Measurements from ENCODE around the gene SLFN12L.
"Not testable (repeated sequence)": the region's sequence is repeated elsewhere in the genome, so short reads cannot be mapped to it uniquely, and the experiment has no call there.

Gene SLFN12L

GRCh38 chr17:35537601-35538141, at the start of gene SLFN12L:
Gene SLFN12L, minus strand, starts transcription at chr17:35537678. Its CDS starts 15,314 bp downstream, at chr17:35522364.
- DNase-seq = no peak

GRCh38 chr17:35586569-35587073, 49.1 kb upstream of the SLFN12L start:
- DNase-seq = no peak

- no peak for DNase-seq
Measured at GRCh38 chr17:35584061-35584460, 46.6 kb upstream of the SLFN12L start.

- DNase-seq = peak in 1 of 2 experiments; percentile 51
Measured at GRCh38 chr17:35578929-35579432, 41.5 kb upstream of the SLFN12L start.

GRCh38 chr17:35578197-35578928, 40.9 kb upstream of the SLFN12L start, which contains the start of gene PEX12:
Gene PEX12, minus strand, starts transcription at chr17:35578571. Its CDS starts 550 bp downstream, at chr17:35578021.
- peak; percentile 51 to 84 for DNase-seq

GRCh38 chr17:35577830-35578196, 40.3 kb upstream of the SLFN12L start:
- no peak for DNase-seq

GRCh38 chr17:35575759-35576158, 38.3 kb upstream of the SLFN12L start:
- DNase-seq = no peak

GRCh38 chr17:35569405-35569804, 31.9 kb upstream of the SLFN12L start:
- DNase-seq = no peak

- no peak for DNase-seq
Measured at GRCh38 chr17:35568561-35568960, 31.1 kb upstream of the SLFN12L start.

- DNase-seq = no peak
Measured at GRCh38 chr17:35566968-35567367, 29.5 kb upstream of the SLFN12L start.

- DNase-seq = not testable (repeated sequence)
Measured at GRCh38 chr17:35563181-35563580, 25.7 kb upstream of the SLFN12L start.

GRCh38 chr17:35560703-35561102, 23.2 kb upstream of the SLFN12L start, which contains the start of gene SLFN14:
Gene SLFN14, minus strand, starts transcription at chr17:35560819. Its CDS starts 2,757 bp downstream, at chr17:35558062.
- DNase-seq = no peak

- no peak for DNase-seq
Measured at GRCh38 chr17:35559495-35560210, 22.2 kb upstream of the SLFN12L start.

GRCh38 chr17:35557353-35557752, 19.9 kb upstream of the SLFN12L start:
- no peak for DNase-seq

GRCh38 chr17:35555691-35556090, 18.2 kb upstream of the SLFN12L start:
- DNase-seq = no peak

- DNase-seq = no peak
Measured at GRCh38 chr17:35554668-35555067, 17.2 kb upstream of the SLFN12L start.

GRCh38 chr17:35553310-35553709, 15.8 kb upstream of the SLFN12L start:
- DNase-seq = no peak

GRCh38 chr17:35548978-35549377, 11.5 kb upstream of the SLFN12L start:
- no peak for DNase-seq

- DNase-seq = no peak
Measured at GRCh38 chr17:35548208-35548810, 10.8 kb upstream of the SLFN12L start.

GRCh38 chr17:35546487-35546886, 9.0 kb upstream of the SLFN12L start:
- DNase-seq = no peak

GRCh38 chr17:35545150-35545549, 7.7 kb upstream of the SLFN12L start:
- no peak for DNase-seq

GRCh38 chr17:35543856-35544255, 6.4 kb upstream of the SLFN12L start:
- DNase-seq = no peak

- DNase-seq = no peak
Measured at GRCh38 chr17:35542990-35543389, 5.5 kb upstream of the SLFN12L start.
